OCI-LY7 (cell line): ENCODE measurements around the gene SSBP2.

Experiments used
- EZH2phosphoT487 ChIP-seq: fragments of 200-600 bp; sonication (generic); IDR thresholded peaks from 2 replicates; pipeline ENCODE4 v1.6.1; 2018; ENCODE audit warnings: low read depth, borderline replicate concordance, mild to moderate bottlenecking, mixed run types, antibody characterized with exemption, low read length, moderate library complexity, mixed read lengths
- TF ChIP-seq, protein P1 (sequence below): fragments of 200-600 bp; sonication (generic); conservative IDR thresholded peaks from 2 replicates; pipeline ENCODE4 v1.5.1; 2014; ENCODE audit warnings: mild to moderate bottlenecking, antibody characterized with exemption, low read length, moderate library complexity, mixed read lengths

GRCh38 chr5:81768935-81769452, 18.1 kb upstream of the SSBP2 start:
- TF ChIP-seq, protein P1, sequence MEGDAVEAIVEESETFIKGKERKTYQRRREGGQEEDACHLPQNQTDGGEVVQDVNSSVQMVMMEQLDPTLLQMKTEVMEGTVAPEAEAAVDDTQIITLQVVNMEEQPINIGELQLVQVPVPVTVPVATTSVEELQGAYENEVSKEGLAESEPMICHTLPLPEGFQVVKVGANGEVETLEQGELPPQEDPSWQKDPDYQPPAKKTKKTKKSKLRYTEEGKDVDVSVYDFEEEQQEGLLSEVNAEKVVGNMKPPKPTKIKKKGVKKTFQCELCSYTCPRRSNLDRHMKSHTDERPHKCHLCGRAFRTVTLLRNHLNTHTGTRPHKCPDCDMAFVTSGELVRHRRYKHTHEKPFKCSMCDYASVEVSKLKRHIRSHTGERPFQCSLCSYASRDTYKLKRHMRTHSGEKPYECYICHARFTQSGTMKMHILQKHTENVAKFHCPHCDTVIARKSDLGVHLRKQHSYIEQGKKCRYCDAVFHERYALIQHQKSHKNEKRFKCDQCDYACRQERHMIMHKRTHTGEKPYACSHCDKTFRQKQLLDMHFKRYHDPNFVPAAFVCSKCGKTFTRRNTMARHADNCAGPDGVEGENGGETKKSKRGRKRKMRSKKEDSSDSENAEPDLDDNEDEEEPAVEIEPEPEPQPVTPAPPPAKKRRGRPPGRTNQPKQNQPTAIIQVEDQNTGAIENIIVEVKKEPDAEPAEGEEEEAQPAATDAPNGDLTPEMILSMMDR = no peak
- no peak for TF ChIP-seq EZH2phosphoT487
